H1 (cell line): ENCODE results near the gene PTPN7.

Source experiments
- CTCF ChIP-seq, 3 experiments: IDR thresholded peaks; 1 replicate in 2 of 3; 2 replicates in 1 of 3; pipeline versions ENCODE4 v1.5.1 to v1.6.1; 2011; ENCODE audit warnings: low read length in 3 of 3, mild to moderate bottlenecking in 3 of 3, inconsistent platforms in 2 of 3, low read depth in 1 of 3, moderate library complexity in 1 of 3; ENCODE audit not compliant: insufficient read depth in 1 of 3; ENCODE audit errors: control extremely low read depth in 1 of 3
- EGR1 ChIP-seq: IDR thresholded peaks from 2 replicates; pipeline ENCODE4 v1.6.1; 2011; ENCODE audit warnings: low read depth, low read length, borderline replicate concordance
- EP300 ChIP-seq, 2 experiments: IDR thresholded peaks; 1 replicate in 1 of 2; 2 replicates in 1 of 2; pipeline ENCODE4 v1.6.1; 2011 to 2012; ENCODE audit warnings: low read depth in 2 of 2, low read length in 2 of 2, mild to moderate bottlenecking in 2 of 2, borderline replicate concordance in 1 of 2, inconsistent platforms in 1 of 2, moderate library complexity in 1 of 2
- EZH2 ChIP-seq: fragments of 200-600 bp; sonication (generic); IDR thresholded peaks from 2 replicates; pipeline ENCODE4 v1.7.1; 2012; ENCODE audit warnings: low read depth, mild to moderate bottlenecking, moderate library complexity, low read length, inconsistent platforms; ENCODE audit not compliant: severe bottlenecking
- GABPA ChIP-seq: IDR thresholded peaks from 2 replicates; pipeline ENCODE4 v1.6.1; 2011; ENCODE audit warnings: mild to moderate bottlenecking, low read length, moderate library complexity, borderline replicate concordance; ENCODE audit not compliant: insufficient read depth
- JUND ChIP-seq: IDR thresholded peaks from 2 replicates; pipeline ENCODE4 v1.6.1; 2011; ENCODE audit warnings: mild to moderate bottlenecking, improper control_type of control experiment, low read length
- POLR2A ChIP-seq, 2 experiments: IDR thresholded peaks; 1 replicate in 1 of 2; 2 replicates in 1 of 2; pipeline ENCODE4 v1.6.1; 2011; ENCODE audit warnings: low read depth in 2 of 2, low read length in 2 of 2, mild to moderate bottlenecking in 2 of 2; ENCODE audit errors: control extremely low read depth in 1 of 2
- POLR2AphosphoS5 ChIP-seq: IDR thresholded peaks from 2 replicates; pipeline ENCODE4 v1.6.1; 2011; ENCODE audit warnings: low read depth, low read length

GRCh38 chr1:202189001-202189790, 28.8 kb upstream of the PTPN7 start:
- no peak for TF ChIP-seq EZH2
- TF ChIP-seq GABPA = no peak; the same call in 1 of the 2 replicates
- peak; percentile 65 to 84 (median 80) for TF ChIP-seq CTCF (IDR thresholded peaks at IDR 0.05; ENCODE audit: control extremely low read depth in 1 of 3, insufficient read depth in 1 of 3, low read depth in 1 of 3, low read length in 3 of 3)
- no peak for TF ChIP-seq POLR2A (IDR thresholded peaks at IDR 0.05; ENCODE audit: control extremely low read depth in 1 of 2, low read depth in 2 of 2, low read length in 2 of 2)
- TF ChIP-seq EGR1 = no peak
- TF ChIP-seq EP300 (IDR thresholded peaks at IDR 0.05; ENCODE audit: borderline replicate concordance in 1 of 2, low read depth in 2 of 2, low read length in 2 of 2) = no peak
- no peak for TF ChIP-seq POLR2AphosphoS5
- TF ChIP-seq JUND = no peak
